H7 (cell line): ENCODE results near the gene PRMT3. TPM values are rescaled to one million over a fixed set of nuclear protein-coding genes. Genes with fewer than 3 reads are reported as not detected.
"Not testable (repeated sequence)": the region's sequence is repeated elsewhere in the genome, so short reads cannot be mapped to it uniquely, and the experiment has no call there.

ENCODE experiments used
- DNase-seq: peaks from one replicate; pipeline ENCODE4 v3.0.0; 2012
- H3K27me3 ChIP-seq: 2 replicates; pipeline ENCODE4 v1.6.0; 2011; ENCODE audit warnings: mild to moderate bottlenecking, low read length; ENCODE audit not compliant: control insufficient read depth, insufficient read depth
- H3K36me3 ChIP-seq: replicated peaks from 2 replicates; pipeline ENCODE4 v1.5.1; 2011; ENCODE audit warnings: low read length; ENCODE audit not compliant: control insufficient read depth, insufficient read depth
- H3K4me3 ChIP-seq: 2 replicates; pipeline ENCODE4 v1.5.1; 2011; ENCODE audit warnings: low read depth, mild to moderate bottlenecking, control low read depth, low read length, moderate library complexity; ENCODE audit not compliant: insufficient read depth
- total RNA-seq: library from RNA; depleted of rRNA; stranded (reverse); fragments of >200 nt; shearing (Covaris generic); gene quantifications from 2 replicates; pipeline ENCODE4 v1.2.3, GENCODE V29; 2014

The PRMT3 gene
- total RNA-seq, 1 experiment from 2014 or later, result 49.8 TPM

DNA sequence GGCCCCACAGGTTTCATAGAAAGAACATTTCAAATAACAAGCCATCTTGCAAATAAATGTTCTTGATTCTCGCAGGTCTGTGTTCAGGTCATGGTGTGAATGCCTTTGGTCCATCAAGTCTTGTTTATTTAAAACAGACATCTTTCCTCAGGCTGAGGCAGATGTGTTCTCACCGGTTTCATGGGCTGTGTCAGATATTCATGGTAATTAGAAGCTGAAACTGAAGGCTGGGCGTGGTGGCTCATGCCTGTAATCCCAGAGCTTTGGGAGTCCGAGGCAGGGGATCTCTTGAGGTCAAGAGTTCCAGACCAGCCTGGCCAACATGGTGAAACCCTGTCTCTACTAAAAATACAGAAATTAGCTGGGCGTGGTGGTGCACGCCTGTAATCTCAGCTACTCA is 22.1 kb upstream of the PRMT3 start:
- not testable (repeated sequence) for H3K36me3 ChIP-seq, H3K27me3 ChIP-seq, H3K4me3 ChIP-seq, DNase-seq

DNA sequence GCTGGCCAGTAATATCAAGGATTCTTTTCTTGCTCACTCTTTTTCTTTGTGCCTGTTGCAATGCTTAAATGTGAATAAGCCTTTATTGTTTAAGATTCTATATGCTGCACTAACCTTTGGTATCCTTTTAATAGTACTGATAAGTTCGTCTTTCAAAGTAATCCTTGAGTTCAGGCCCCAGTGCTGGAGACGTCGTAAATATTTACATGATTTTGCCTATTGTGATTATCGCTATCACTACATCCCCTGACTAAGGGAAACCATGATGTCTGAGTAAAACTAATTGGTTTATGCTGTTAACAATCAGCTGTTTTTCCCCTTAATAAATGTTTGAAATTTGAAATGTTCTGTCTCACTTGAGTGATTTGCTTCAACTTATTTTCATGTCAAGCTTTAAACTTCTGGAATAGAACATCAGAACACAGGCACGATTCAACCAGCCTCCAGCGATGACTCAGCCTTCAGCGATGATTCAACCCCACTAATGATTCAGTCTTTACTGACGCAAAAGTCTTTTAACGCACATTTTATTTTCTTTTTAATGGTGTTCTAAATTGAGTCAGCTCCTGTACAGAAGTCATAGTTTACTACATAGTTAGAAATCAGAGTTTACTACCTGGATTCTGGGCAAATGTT is 20.1 kb upstream of the PRMT3 start:
- Histone ChIP-seq H3K27me3 (peaks cover 9% of the 10 kb centered on the region), H3K4me3 (no peak overlapping the region), H3K36me3 (no peaks in the 10 kb centered on the region)
- no peak for DNase-seq

DNA sequence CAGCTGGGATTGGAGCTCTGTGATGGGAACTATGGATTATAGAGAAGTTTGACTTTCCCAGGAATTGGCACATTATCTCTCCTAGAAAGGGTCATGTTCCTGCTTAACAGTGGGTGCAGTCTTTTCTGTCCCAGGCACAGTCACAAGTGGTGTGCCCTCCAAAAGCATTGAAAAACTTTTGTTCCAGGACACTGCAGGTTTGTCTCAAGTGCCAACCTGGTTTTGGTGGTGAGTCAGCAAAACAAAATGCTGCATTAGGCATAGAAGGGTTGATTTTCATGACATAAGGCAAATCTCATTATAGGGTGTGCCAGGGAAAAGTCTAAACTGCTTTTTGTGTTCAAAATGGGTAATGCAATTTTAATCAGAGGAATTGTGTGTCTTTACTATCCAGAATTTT is 19.1 kb upstream of the PRMT3 start:
- Histone ChIP-seq H3K36me3 (no peaks in the 10 kb centered on the region), H3K4me3 (no peak overlapping the region)
- DNase-seq, result no peak

GRCh38 chr11:20369826-20370225 is 17.7 kb upstream of the PRMT3 start:
- H3K36me3 ChIP-seq, result no peaks in the 10 kb centered on the region
- H3K4me3 ChIP-seq, result no peak overlapping the region
- DNase-seq, result no peak
- H3K27me3 ChIP-seq, result no peaks in the 10 kb centered on the region

More for the DNA sequence above, 19.1 kb upstream of the PRMT3 start:
- peaks cover under 1% of the 10 kb centered on the region for H3K27me3 ChIP-seq

- Histone ChIP-seq H3K4me3 (no peak overlapping the region), H3K27me3 (no peaks in the 10 kb centered on the region), H3K36me3 (no peaks in the 10 kb centered on the region)
- no peak for DNase-seq
Observed at GRCh38 chr11:20372081-20372626, 15.4 kb upstream of the PRMT3 start.

- H3K36me3 ChIP-seq, result no peaks in the 10 kb centered on the region
- DNase-seq, result no peak
- H3K4me3 ChIP-seq, result no peak overlapping the region
- no peaks in the 10 kb centered on the region for H3K27me3 ChIP-seq
Observed at GRCh38 chr11:20373147-20373546, 14.4 kb upstream of the PRMT3 start.

GRCh38 chr11:20373568-20374209 is 13.8 kb upstream of the PRMT3 start:
- Histone ChIP-seq H3K4me3 (no peak overlapping the region), H3K36me3 (no peaks in the 10 kb centered on the region)
- DNase-seq, result no peak

GRCh38 chr11:20374741-20375300 is 12.7 kb upstream of the PRMT3 start:
- no peaks in the 10 kb centered on the region; the same call in 1 of the 2 replicates for H3K36me3 ChIP-seq
- H3K4me3 ChIP-seq, result no peak overlapping the region
- H3K27me3 ChIP-seq, result no peaks in the 10 kb centered on the region
- DNase-seq, result no peak

More at GRCh38 chr11:20373568-20374209, 13.8 kb upstream of the PRMT3 start:
- H3K27me3 ChIP-seq, result no peaks in the 10 kb centered on the region

GRCh38 chr11:20376162-20376730 is 11.3 kb upstream of the PRMT3 start:
- Histone ChIP-seq H3K27me3 (no peaks in the 10 kb centered on the region), H3K4me3 (no peak overlapping the region), H3K36me3 (no peaks in the 10 kb centered on the region; the same call in 1 of the 2 replicates)
- no peak for DNase-seq

DNA sequence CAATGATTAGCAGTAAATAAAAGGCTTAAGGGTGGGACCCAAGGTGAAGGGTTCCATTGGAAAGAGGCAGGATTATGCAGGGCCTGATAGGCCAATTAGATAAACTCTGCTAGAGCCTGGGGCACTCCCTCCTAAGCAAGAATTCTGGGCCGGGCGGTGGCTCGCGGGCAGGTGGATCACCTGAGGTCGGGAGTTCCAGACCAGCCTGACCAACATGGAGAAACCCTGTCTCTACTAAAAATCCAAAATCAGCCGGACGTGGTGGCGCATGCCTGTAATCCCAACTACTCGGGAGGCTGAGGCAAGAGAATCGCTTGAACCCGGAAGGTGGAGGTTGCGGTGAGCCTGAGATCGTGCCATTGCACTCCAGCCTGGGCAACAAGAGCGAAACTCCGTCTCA is 1.5 kb upstream of the PRMT3 start:
- not testable (repeated sequence) for DNase-seq, H3K36me3 ChIP-seq, H3K27me3 ChIP-seq, H3K4me3 ChIP-seq

GRCh38 chr11:20388096-20389055 is 860 bp downstream of the PRMT3 start:
- DNase-seq, result peak; percentile 63
- Histone ChIP-seq H3K4me3 (peak overlapping the region; percentile 82), H3K27me3 (no peaks in the 10 kb centered on the region), H3K36me3 (no peaks in the 10 kb centered on the region; the same call in 1 of the 2 replicates)

DNA sequence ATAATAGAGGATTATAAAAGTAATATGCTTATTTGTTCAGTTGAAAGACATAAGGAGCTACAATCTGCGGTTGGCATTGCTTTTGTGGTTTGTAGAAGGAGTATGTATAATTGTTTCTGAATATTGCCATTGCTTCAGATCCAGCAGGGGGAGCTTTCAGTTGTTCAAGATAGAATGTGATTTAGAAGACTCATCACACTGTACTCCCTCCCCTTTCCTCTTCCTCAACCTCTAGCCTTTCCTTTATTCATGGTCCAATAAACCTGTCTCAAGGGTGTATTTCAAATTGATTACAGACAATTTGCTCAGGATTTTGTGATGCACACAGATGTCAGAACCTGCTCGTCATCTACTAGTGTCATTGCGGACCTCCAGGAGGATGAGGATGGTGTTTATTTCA is 9.8 kb downstream of the PRMT3 start:
- DNase-seq, result peak; percentile 26
- Histone ChIP-seq H3K27me3 (no peaks in the 10 kb centered on the region), H3K4me3 (no peak overlapping the region), H3K36me3 (peaks cover 3% of the 10 kb centered on the region)

GRCh38 chr11:20399498-20399897 is 12.0 kb downstream of the PRMT3 start:
- no peaks in the 10 kb centered on the region for H3K27me3 ChIP-seq
- H3K36me3 ChIP-seq, result peaks cover 3% of the 10 kb centered on the region; the same call in 1 of the 2 replicates
- no peak for DNase-seq
- no peak overlapping the region for H3K4me3 ChIP-seq

GRCh38 chr11:20403059-20403458 is 15.5 kb downstream of the PRMT3 start:
- Histone ChIP-seq H3K27me3 (no peaks in the 10 kb centered on the region), H3K4me3 (no peak overlapping the region), H3K36me3 (peaks cover 8% of the 10 kb centered on the region)
- no peak for DNase-seq
